Liver (tissue), 9 donors: Measurements from ENCODE around the gene TMEM183A. TPM values are rescaled to one million over a fixed set of nuclear protein-coding genes. Genes with fewer than 3 reads are reported as not detected.

Source experiments
- DNase-seq: peaks from one replicate; pipeline ENCODE4 v3.0.0-alpha.2; 2017; ENCODE audit warnings: low spot score
- H3K27ac ChIP-seq, 2 donors: one replicate each; pipeline ENCODE4 v1.7.0; 2013; ENCODE audit warnings: inconsistent platforms in 2 of 2, low read length in 2 of 2, control low read depth in 1 of 2, low read depth in 1 of 2, mild to moderate bottlenecking in 1 of 2
- H3K27me3 ChIP-seq, 4 donors: one replicate each; pipeline versions ENCODE4 v1.6.1 to v1.7.0; 2013; ENCODE audit warnings: low read length in 3 of 4, inconsistent platforms in 1 of 4, mild to moderate bottlenecking in 1 of 4, moderate library complexity in 1 of 4; ENCODE audit not compliant: control insufficient read depth in 4 of 4, insufficient read depth in 4 of 4
- H3K36me3 ChIP-seq, 4 donors: one replicate each; pipeline versions ENCODE4 v1.6.1 to v1.7.0; 2013; ENCODE audit warnings: low read length in 3 of 4, mild to moderate bottlenecking in 3 of 4, low read depth in 1 of 4, moderate library complexity in 1 of 4; ENCODE audit not compliant: control insufficient read depth in 4 of 4, insufficient read depth in 3 of 4
- H3K4me1 ChIP-seq, 4 donors: one replicate each; pipeline versions ENCODE4 v1.6.1 to v1.7.0; 2013; ENCODE audit warnings: low read length in 3 of 4, mild to moderate bottlenecking in 3 of 4, moderate library complexity in 1 of 4; ENCODE audit not compliant: control insufficient read depth in 4 of 4, insufficient read depth in 4 of 4
- H3K4me3 ChIP-seq, 3 donors: one replicate each; pipeline versions ENCODE4 v1.6.1 to v1.7.0; 2013; ENCODE audit warnings: low read length in 3 of 3, control low read depth in 1 of 3, low read depth in 1 of 3, mild to moderate bottlenecking in 1 of 3
- H3K9ac ChIP-seq, 2 donors: one replicate each; pipeline ENCODE4 v1.7.0; 2013; ENCODE audit warnings: low read length in 2 of 2, mild to moderate bottlenecking in 2 of 2, moderate library complexity in 2 of 2, control low read depth in 1 of 2, low read depth in 1 of 2
- H3K9me3 ChIP-seq, 4 donors: one replicate each; pipeline versions ENCODE4 v1.6.1 to v1.7.0; 2013; ENCODE audit warnings: low read length in 3 of 4; ENCODE audit not compliant: control insufficient read depth in 4 of 4
- EGR1 ChIP-seq, 2 donors: IDR thresholded peaks; 2 replicates each; pipeline ENCODE4 v1.6.1; 2016 to 2018; ENCODE audit warnings: antibody characterized with exemption in 2 of 2, low read depth in 2 of 2
- FOXA1 ChIP-seq: IDR thresholded peaks from 2 replicates; pipeline ENCODE4 v1.6.1; 2016; ENCODE audit warnings: antibody characterized with exemption
- FOXA2 ChIP-seq: IDR thresholded peaks from 2 replicates; pipeline ENCODE4 v1.6.1; 2016; ENCODE audit warnings: antibody characterized with exemption
- GABPA ChIP-seq, 2 donors: IDR thresholded peaks in 1 of 2; conservative IDR thresholded peaks in 1 of 2; 2 replicates each; pipeline ENCODE4 v1.6.1; 2016; ENCODE audit warnings: antibody characterized with exemption in 2 of 2, mild to moderate bottlenecking in 1 of 2, moderate library complexity in 1 of 2
- HNF4A ChIP-seq, 2 donors: conservative IDR thresholded peaks; 2 replicates each; pipeline ENCODE4 v1.6.1; 2016; ENCODE audit warnings: antibody characterized with exemption in 2 of 2, mild to moderate bottlenecking in 2 of 2
- HNF4G ChIP-seq: IDR thresholded peaks from 2 replicates; pipeline ENCODE4 v1.6.1; 2016; ENCODE audit warnings: antibody characterized with exemption
- JUND ChIP-seq, 2 donors: IDR thresholded peaks; 2 replicates each; pipeline ENCODE4 v1.6.1; 2016; ENCODE audit warnings: antibody characterized with exemption in 2 of 2
- MAX ChIP-seq: IDR thresholded peaks from 2 replicates; pipeline ENCODE4 v1.6.1; 2016; ENCODE audit warnings: antibody characterized with exemption
- RAD21 ChIP-seq, 2 donors: IDR thresholded peaks; 2 replicates each; pipeline ENCODE4 v1.6.1; 2016; ENCODE audit warnings: antibody characterized with exemption in 2 of 2, mild to moderate bottlenecking in 2 of 2
- REST ChIP-seq: IDR thresholded peaks from 2 replicates; pipeline ENCODE4 v1.6.1; 2016; ENCODE audit warnings: antibody characterized with exemption, mild to moderate bottlenecking
- RXRA ChIP-seq, 2 donors: IDR thresholded peaks; 2 replicates each; pipeline ENCODE4 v1.6.1; 2017 to 2018; ENCODE audit warnings: antibody characterized with exemption in 2 of 2, mild to moderate bottlenecking in 1 of 2
- SP1 ChIP-seq: IDR thresholded peaks from 2 replicates; pipeline ENCODE4 v1.6.1; 2018; ENCODE audit warnings: antibody characterized with exemption, mild to moderate bottlenecking
- TAF1 ChIP-seq: conservative IDR thresholded peaks from 2 replicates; pipeline ENCODE4 v1.6.1; 2016; ENCODE audit warnings: antibody characterized with exemption, mild to moderate bottlenecking
- YY1 ChIP-seq: IDR thresholded peaks from 2 replicates; pipeline ENCODE4 v1.6.1; 2016; ENCODE audit warnings: antibody characterized with exemption, mild to moderate bottlenecking
- ZBTB33 ChIP-seq: IDR thresholded peaks from 2 replicates; pipeline ENCODE4 v1.6.1; 2016; ENCODE audit warnings: antibody characterized with exemption
- WGBS: extraction: QIAGEN DNeasy Blood & Tissue Kit; methylation state at CpG from one replicate; pipeline ENCODE4 v1.1.7; 2013; 5-methylcytosine and 5-hydroxymethylcytosine counted together
- polyA plus RNA-seq, 2 donors: library from polyadenylated mRNA; stranded (reverse) in 1 of 2; unstranded in 1 of 2; fragments of 200-250 nt in 1 of 2; fragments of >200 nt in 1 of 2; fragmentation: Nextera tagmentation in 1 of 2; extraction: Ambion mirVana in 1 of 2; gene quantifications; one replicate each; pipeline versions ENCODE4 v1.2.1 to v1.2.3, GENCODE V29; 2013 to 2015
- total RNA-seq, 2 donors: library from RNA; depleted of rRNA; stranded (reverse); fragments of >200 nt; gene quantifications; one replicate each; pipeline ENCODE4 v1.2.3, GENCODE V29; 2014
- TF ChIP-seq, protein P1 (sequence below): IDR thresholded peaks from 2 replicates; pipeline ENCODE4 v1.6.1; 2016; ENCODE audit warnings: antibody characterized with exemption
- TF ChIP-seq, protein P2 (sequence below): fragments of 150-350 bp; IDR thresholded peaks from 2 replicates; pipeline ENCODE4 v1.5.1; 2017; ENCODE audit warnings: improper control_type of control experiment, low read depth, low read length; ENCODE audit not compliant: missing input control
- donor health status: healthy.
- donor health status: healthy.
- donor health status: healthy.
- donor health status: healthy.
- donor health status: healthy.

The TMEM183A gene
- total and polyA plus RNA-seq, 4 donors = 21.0 to 48.9 (median 35.5) TPM

DNA sequence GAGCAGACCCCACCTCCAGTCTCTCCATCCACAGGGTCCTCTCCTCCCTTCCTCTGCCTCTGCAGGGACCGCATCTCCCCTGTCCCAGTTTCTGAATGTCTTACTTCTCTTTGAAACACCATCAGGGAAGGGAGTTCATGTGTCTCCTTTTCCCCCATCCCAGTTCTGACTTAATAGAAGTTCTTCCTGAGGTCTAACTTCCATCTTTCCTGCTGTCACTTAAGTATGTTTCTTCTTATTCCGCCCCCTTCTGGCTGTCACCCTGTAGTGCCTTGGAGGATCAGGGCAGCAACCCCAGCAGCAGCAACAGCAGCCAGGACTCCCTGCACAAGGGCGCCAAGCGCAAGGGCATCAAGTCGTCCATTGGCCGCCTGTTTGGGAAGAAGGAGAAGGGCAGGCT, 49.3 kb downstream of the TMEM183A start:
- H3K27me3 ChIP-seq = no peaks in the 10 kb centered on the region
- H3K27ac ChIP-seq = no peak overlapping the region
- H3K36me3 ChIP-seq = no peaks in the 10 kb centered on the region
- no peak overlapping the region for H3K9ac ChIP-seq
- no peaks in the 10 kb centered on the region for H3K9me3 ChIP-seq
- no peak for TF ChIP-seq MAX
- TF ChIP-seq HNF4A (conservative IDR thresholded peaks at IDR 0.05) = no peak
- no peak for TF ChIP-seq FOXA2
- TF ChIP-seq HNF4G = no peak
- TF ChIP-seq GABPA (IDR thresholded peaks at IDR 0.05 in 1 of 2, conservative IDR thresholded peaks at IDR 0.05 in 1 of 2) = no peak
- no peak for TF ChIP-seq RAD21 (IDR thresholded peaks at IDR 0.05)
- TF ChIP-seq, protein P1, sequence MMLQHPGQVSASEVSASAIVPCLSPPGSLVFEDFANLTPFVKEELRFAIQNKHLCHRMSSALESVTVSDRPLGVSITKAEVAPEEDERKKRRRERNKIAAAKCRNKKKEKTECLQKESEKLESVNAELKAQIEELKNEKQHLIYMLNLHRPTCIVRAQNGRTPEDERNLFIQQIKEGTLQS = no peak
- no peak for TF ChIP-seq JUND (IDR thresholded peaks at IDR 0.05)
- no peak for TF ChIP-seq ZBTB33
- TF ChIP-seq REST = no peak
- no peak for TF ChIP-seq RXRA (IDR thresholded peaks at IDR 0.05)
- no peak for TF ChIP-seq TAF1
- TF ChIP-seq FOXA1 = no peak
- no peak for DNase-seq
- no peak overlapping the region for H3K4me3 ChIP-seq
- WGBS = 94% methylated on average over 6 of the region's 6 CpGs
- no peaks in the 10 kb centered on the region for H3K4me1 ChIP-seq

GRCh38 chr1:203057911-203058675, 50.9 kb downstream of the TMEM183A start:
- Histone ChIP-seq H3K36me3 (no peaks in the 10 kb centered on the region), H3K4me3 (no peak overlapping the region), H3K4me1 (no peaks in the 10 kb centered on the region), H3K9ac (no peak overlapping the region), H3K9me3 (no peaks in the 10 kb centered on the region), H3K27me3 (no peaks in the 10 kb centered on the region), H3K27ac (no peak overlapping the region)
- 57% methylated on average over 10 of the region's 10 CpGs for WGBS
- no peak for DNase-seq
- TF ChIP-seq FOXA2 = no peak
- no peak for TF ChIP-seq HNF4G
- TF ChIP-seq SP1 = no peak
- TF ChIP-seq FOXA1 = no peak
- TF ChIP-seq EGR1 (IDR thresholded peaks at IDR 0.05; ENCODE audit: low read depth in 2 of 2) = no peak
- no peak for TF ChIP-seq JUND (IDR thresholded peaks at IDR 0.05)
- no peak for TF ChIP-seq ZBTB33
- TF ChIP-seq, protein P2, sequence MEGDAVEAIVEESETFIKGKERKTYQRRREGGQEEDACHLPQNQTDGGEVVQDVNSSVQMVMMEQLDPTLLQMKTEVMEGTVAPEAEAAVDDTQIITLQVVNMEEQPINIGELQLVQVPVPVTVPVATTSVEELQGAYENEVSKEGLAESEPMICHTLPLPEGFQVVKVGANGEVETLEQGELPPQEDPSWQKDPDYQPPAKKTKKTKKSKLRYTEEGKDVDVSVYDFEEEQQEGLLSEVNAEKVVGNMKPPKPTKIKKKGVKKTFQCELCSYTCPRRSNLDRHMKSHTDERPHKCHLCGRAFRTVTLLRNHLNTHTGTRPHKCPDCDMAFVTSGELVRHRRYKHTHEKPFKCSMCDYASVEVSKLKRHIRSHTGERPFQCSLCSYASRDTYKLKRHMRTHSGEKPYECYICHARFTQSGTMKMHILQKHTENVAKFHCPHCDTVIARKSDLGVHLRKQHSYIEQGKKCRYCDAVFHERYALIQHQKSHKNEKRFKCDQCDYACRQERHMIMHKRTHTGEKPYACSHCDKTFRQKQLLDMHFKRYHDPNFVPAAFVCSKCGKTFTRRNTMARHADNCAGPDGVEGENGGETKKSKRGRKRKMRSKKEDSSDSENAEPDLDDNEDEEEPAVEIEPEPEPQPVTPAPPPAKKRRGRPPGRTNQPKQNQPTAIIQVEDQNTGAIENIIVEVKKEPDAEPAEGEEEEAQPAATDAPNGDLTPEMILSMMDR = no peak
- no peak for TF ChIP-seq YY1
- no peak for TF ChIP-seq GABPA (IDR thresholded peaks at IDR 0.05 in 1 of 2, conservative IDR thresholded peaks at IDR 0.05 in 1 of 2)
- TF ChIP-seq, protein P1 = no peak
- TF ChIP-seq HNF4A (conservative IDR thresholded peaks at IDR 0.05) = no peak
- no peak for TF ChIP-seq MAX
- TF ChIP-seq RXRA (IDR thresholded peaks at IDR 0.05) = no peak
